Endothelial cell of umbilical vein (primary cell): ENCODE measurements around the gene SIAH3.

Experiments
- EZH2 ChIP-seq: IDR thresholded peaks from 2 replicates; pipeline ENCODE4 v1.6.1; 2012; ENCODE audit warnings: borderline replicate concordance, low read depth, mild to moderate bottlenecking, moderate library complexity, low read length, inconsistent platforms; ENCODE audit not compliant: severe bottlenecking
- GATA2 ChIP-seq: IDR thresholded peaks from 2 replicates; pipeline ENCODE4 v1.7.0; 2011; ENCODE audit warnings: low read depth, mild to moderate bottlenecking, moderate library complexity, mixed read lengths, low read length; ENCODE audit not compliant: insufficient read length, insufficient read depth
- JUN ChIP-seq: IDR thresholded peaks from 2 replicates; pipeline ENCODE4 v1.6.1; 2011; ENCODE audit warnings: borderline replicate concordance, low read depth; ENCODE audit not compliant: insufficient read length, insufficient read depth
- TF ChIP-seq, protein P1 (sequence below), 2 donors: IDR thresholded peaks; 1 replicate in 1 of 2; 2 replicates in 1 of 2; pipeline ENCODE4 v1.5.1; 2011; ENCODE audit warnings: low read length in 2 of 2, mild to moderate bottlenecking in 2 of 2, moderate library complexity in 2 of 2, control low read depth in 1 of 2, inconsistent platforms in 1 of 2, low read depth in 1 of 2; ENCODE audit not compliant: insufficient read depth in 1 of 2; ENCODE audit errors: extremely low read depth in 1 of 2

DNA sequence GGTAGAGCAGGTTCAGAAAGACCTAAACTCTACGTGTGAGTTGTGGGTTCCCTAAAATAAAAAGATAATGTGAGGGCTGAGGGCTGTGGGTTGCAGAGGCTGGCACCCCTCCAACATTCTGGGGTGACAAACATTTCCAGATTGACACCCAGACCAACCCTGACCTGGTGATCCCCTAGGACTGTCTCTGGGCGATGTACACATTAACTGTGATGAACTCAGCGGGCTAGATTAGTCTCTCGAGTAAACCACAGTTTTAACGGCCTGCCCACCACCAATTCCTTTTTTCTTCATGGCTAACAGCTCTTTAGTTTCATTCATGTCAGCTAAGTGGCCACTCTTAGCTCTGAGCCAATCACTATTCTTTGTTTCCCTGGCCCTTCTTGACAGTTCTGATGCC lies 24.8 kb downstream of the SIAH3 start:
- TF ChIP-seq, protein P1, sequence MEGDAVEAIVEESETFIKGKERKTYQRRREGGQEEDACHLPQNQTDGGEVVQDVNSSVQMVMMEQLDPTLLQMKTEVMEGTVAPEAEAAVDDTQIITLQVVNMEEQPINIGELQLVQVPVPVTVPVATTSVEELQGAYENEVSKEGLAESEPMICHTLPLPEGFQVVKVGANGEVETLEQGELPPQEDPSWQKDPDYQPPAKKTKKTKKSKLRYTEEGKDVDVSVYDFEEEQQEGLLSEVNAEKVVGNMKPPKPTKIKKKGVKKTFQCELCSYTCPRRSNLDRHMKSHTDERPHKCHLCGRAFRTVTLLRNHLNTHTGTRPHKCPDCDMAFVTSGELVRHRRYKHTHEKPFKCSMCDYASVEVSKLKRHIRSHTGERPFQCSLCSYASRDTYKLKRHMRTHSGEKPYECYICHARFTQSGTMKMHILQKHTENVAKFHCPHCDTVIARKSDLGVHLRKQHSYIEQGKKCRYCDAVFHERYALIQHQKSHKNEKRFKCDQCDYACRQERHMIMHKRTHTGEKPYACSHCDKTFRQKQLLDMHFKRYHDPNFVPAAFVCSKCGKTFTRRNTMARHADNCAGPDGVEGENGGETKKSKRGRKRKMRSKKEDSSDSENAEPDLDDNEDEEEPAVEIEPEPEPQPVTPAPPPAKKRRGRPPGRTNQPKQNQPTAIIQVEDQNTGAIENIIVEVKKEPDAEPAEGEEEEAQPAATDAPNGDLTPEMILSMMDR (IDR thresholded peaks at IDR 0.05; ENCODE audit: extremely low read depth in 1 of 2, insufficient read depth in 1 of 2, low read depth in 1 of 2, low read length in 2 of 2) = no peak
- TF ChIP-seq EZH2 = no peak
- TF ChIP-seq JUN = no peak
- TF ChIP-seq GATA2 = no peak
